ENCODE data around the gene EBP.
"Not testable (repeated sequence)": the region's sequence is repeated elsewhere in the genome, so short reads cannot be mapped to it uniquely, and the experiment has no call there.

Gene EBP

DNA sequence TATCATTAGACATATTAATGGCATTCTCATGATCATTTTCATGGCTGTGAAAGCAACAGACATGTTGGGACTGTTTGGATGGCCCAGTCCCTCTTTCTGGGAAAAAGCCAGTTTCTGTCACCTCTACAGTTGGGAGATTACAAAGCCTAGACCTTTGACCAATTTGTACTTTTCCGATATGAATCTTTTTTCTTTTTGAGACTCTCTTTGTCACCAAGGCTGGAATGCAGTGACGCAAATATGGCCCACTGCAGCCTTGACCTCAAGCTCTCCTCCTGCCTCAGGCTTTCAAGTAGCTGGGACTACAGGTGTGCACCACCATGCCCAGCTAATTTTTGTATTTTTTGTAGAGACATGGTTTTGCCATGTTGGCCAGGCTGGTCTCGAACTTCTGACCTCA is 27.3 kb downstream of the EBP start:
- intact Hi-C loops (cut with DNase I; ENCODE audit: low total_unique reads) = no loop called here
- Histone ChIP-seq H3K4me3 (no peak overlapping the region), H3K27me3 (no peaks in the 10 kb centered on the region), H3K36me3 (peaks cover 0 to 40% (median 10%) of the 10 kb centered on the region in 3 donors), H3K27ac (no peak overlapping the region), H3K4me1 (no peaks in the 10 kb centered on the region), H3K9me3 (no peaks in the 10 kb centered on the region)
- TF ChIP-seq, protein P1, sequence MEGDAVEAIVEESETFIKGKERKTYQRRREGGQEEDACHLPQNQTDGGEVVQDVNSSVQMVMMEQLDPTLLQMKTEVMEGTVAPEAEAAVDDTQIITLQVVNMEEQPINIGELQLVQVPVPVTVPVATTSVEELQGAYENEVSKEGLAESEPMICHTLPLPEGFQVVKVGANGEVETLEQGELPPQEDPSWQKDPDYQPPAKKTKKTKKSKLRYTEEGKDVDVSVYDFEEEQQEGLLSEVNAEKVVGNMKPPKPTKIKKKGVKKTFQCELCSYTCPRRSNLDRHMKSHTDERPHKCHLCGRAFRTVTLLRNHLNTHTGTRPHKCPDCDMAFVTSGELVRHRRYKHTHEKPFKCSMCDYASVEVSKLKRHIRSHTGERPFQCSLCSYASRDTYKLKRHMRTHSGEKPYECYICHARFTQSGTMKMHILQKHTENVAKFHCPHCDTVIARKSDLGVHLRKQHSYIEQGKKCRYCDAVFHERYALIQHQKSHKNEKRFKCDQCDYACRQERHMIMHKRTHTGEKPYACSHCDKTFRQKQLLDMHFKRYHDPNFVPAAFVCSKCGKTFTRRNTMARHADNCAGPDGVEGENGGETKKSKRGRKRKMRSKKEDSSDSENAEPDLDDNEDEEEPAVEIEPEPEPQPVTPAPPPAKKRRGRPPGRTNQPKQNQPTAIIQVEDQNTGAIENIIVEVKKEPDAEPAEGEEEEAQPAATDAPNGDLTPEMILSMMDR (IDR thresholded peaks at IDR 0.05) = no peak
- no peak for DNase-seq

DNA sequence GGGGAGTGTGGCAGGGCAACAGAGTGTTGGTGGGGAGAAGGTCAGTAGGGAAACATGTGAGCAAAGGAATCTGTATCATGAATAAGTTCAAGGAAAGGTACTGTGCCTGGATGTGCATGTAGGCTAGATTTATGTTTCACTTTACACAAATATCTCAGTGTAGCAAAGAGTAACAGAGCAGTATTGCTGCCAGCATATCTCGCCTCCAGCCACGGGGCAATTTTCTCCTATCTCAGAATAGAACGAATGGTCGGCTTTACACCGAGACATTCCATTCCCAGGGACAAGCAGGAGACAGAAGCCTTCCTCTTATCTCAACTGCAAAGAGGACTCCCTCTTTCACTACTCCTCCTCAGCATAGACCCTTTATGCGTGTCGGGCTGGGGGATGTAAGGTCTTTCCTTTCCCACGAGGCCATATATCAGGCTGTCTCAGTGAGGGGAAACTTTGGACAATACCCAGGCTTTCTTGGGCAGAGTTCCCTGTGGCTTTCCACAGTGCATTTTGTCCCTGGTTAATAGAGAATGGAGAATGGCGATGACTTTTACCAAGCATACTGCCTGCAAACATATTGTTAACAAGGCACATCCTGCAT is 34.2 kb downstream of the EBP start:
- H3K36me3 ChIP-seq = peaks cover 0 to 54% (median 26%) of the 10 kb centered on the region in 3 donors
- not testable (repeated sequence) for H3K27ac ChIP-seq

DNA sequence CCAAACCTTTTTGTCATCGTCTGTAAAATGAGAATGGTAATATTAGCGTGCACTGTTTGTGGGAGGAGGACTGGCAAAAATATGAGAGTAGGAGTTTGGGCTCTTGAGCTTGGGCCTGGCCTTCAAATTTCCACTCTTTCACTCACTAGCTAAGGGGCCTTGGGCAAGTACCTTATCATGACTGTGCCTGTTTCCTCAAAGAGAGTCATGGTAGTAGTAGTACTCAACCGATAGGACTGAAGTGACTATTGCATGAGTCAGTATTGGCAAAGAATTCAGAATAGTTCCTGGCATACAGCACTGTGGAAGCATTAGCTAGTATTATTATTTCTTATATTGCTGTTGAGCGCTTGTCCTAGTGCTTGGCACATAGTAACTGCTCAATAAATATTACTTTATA is 36.7 kb downstream of the EBP start:
- intact Hi-C loops (cut with DNase I; ENCODE audit: low total_unique reads) = no loop called here
- Histone ChIP-seq H3K36me3 (peaks cover 0 to 63% (median 31%) of the 10 kb centered on the region in 3 donors), H3K27ac (no peak overlapping the region), H3K4me1 (no peaks in the 10 kb centered on the region), H3K9me3 (no peaks in the 10 kb centered on the region), H3K4me3 (no peak overlapping the region), H3K27me3 (no peaks in the 10 kb centered on the region)
- TF ChIP-seq, protein P1 (IDR thresholded peaks at IDR 0.05) = no peak
- no peak for DNase-seq

More for the DNA sequence above, 34.2 kb downstream of the EBP start:
- intact Hi-C loops (cut with DNase I; ENCODE audit: low total_unique reads); H3K27me3 ChIP-seq; H3K4me1 ChIP-seq; H3K9me3 ChIP-seq; H3K4me3 ChIP-seq; DNase-seq: not testable (repeated sequence)

DNA sequence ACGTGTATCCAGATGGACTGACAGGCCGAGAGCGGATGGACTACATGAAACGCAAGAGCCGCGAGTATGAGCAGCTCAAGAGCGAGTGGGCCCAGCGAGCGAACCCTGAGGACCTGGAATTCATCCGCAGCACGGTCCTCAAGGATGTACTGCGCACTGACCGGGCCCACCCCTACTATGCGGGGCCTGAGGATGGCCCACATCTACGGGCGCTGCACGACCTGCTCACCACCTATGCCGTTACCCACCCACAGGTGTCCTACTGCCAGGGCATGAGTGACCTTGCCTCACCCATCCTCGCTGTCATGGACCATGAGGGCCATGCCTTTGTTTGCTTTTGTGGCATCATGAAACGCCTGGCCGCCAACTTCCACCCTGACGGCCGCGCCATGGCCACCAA is 38.0 kb downstream of the EBP start:
- Histone ChIP-seq H3K4me1 (no peaks in the 10 kb centered on the region), H3K36me3 (peaks cover 0 to 75% (median 30%) of the 10 kb centered on the region in 3 donors), H3K9me3 (no peaks in the 10 kb centered on the region), H3K27ac (no peak overlapping the region), H3K4me3 (no peak overlapping the region), H3K27me3 (no peaks in the 10 kb centered on the region)
- TF ChIP-seq, protein P1 (IDR thresholded peaks at IDR 0.05) = no peak
- intact Hi-C loops (cut with DNase I; ENCODE audit: low total_unique reads) = no loop called here
- DNase-seq = no peak

DNA sequence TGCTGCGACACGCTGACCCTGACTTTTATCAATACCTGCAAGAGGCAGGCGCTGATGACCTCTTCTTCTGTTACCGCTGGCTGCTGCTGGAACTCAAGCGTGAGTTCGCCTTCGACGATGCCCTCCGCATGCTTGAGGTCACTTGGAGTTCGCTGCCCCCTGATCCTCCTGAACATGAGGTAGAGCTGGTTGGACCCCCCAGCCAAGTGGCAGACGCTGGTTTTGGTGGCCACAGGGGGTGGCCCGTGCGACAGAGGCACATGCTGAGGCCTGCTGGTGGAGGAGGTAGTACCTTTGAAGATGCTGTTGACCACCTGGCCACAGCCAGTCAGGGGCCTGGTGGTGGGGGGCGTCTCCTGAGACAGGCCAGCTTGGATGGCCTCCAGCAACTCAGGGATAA is 38.4 kb downstream of the EBP start:
- no peaks in the 10 kb centered on the region for H3K27me3 ChIP-seq
- intact Hi-C loops (cut with DNase I; ENCODE audit: low total_unique reads) = no loop called here
- no peaks in the 10 kb centered on the region for H3K9me3 ChIP-seq
- DNase-seq = no peak
- no peak overlapping the region for H3K4me3 ChIP-seq
- no peaks in the 10 kb centered on the region for H3K4me1 ChIP-seq
- TF ChIP-seq, protein P1 (IDR thresholded peaks at IDR 0.05) = no peak
- peaks cover 0 to 73% (median 26%) of the 10 kb centered on the region in 3 donors for H3K36me3 ChIP-seq
- H3K27ac ChIP-seq = no peak overlapping the region

DNA sequence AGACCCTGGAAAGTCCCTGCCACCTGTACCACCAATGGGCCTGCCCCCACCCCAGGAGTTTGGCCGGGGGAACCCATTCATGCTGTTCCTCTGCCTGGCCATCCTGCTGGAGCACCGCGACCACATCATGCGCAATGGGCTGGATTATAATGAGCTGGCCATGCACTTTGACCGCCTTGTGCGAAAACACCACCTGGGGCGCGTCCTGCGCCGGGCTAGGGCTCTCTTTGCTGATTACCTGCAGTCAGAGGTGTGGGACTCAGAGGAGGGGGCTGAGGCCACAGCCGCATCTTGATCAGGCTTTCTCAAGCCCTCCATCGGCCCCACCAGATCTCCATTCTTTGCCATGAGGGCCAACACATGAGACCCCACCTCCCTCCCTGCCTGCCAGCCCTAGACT is 39.1 kb downstream of the EBP start:
- intact Hi-C loops (cut with DNase I; ENCODE audit: low total_unique reads) = no loop called here
- Histone ChIP-seq H3K4me1 (no peaks in the 10 kb centered on the region), H3K4me3 (no peak overlapping the region), H3K9me3 (no peaks in the 10 kb centered on the region), H3K36me3 (peaks cover 0 to 68% (median 20%) of the 10 kb centered on the region in 3 donors), H3K27me3 (no peaks in the 10 kb centered on the region), H3K27ac (no peak overlapping the region)
- TF ChIP-seq, protein P1 (IDR thresholded peaks at IDR 0.05) = no peak
- no peak for DNase-seq
